Measurements from ENCODE around the gene KLK11.
A peak's percentile ranks its signal among the peaks of the same experiment; 100 is the strongest.

KLK11 gene

DNA sequence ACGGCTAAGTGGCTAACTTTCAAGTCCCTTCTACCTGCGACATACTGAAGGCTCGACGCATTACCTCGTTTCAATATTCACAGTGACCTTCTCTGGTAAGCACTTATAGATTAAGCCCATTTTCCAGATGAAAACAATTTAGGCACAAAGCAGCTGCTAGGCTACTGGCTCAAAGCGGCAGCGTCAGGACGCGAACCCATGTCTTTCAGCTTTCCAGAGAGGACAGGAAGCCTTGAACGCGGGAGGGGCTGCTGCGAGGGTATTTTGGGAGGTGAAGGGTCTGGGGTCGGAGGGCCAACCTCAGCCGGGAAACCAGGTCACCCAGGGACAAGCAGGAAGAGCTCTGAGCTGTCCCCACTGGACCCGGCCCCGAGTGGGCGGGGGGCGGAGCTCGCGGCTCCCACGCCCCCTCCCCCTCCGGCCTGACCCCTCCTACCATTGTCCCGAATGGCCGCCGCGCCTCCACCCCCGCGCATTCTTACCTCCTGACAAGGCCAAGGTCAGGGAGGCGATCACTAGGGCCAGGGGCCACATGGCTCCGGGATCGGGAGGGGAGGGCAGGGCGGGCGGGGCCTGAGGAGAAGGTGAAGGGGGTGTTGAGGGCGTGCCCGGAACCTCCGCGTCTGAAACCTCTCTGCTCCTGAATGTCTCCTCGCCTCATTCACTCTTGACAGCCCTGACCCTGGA is 38.3 kb upstream of the KLK11 start, which contains the start of gene KLK13:
TSS of gene KLK13 (minus strand) at position 559 of the 687 bp plus-strand sequence. CDS start at position 534, 25 bp downstream.
- TF ChIP-seq, protein P1, sequence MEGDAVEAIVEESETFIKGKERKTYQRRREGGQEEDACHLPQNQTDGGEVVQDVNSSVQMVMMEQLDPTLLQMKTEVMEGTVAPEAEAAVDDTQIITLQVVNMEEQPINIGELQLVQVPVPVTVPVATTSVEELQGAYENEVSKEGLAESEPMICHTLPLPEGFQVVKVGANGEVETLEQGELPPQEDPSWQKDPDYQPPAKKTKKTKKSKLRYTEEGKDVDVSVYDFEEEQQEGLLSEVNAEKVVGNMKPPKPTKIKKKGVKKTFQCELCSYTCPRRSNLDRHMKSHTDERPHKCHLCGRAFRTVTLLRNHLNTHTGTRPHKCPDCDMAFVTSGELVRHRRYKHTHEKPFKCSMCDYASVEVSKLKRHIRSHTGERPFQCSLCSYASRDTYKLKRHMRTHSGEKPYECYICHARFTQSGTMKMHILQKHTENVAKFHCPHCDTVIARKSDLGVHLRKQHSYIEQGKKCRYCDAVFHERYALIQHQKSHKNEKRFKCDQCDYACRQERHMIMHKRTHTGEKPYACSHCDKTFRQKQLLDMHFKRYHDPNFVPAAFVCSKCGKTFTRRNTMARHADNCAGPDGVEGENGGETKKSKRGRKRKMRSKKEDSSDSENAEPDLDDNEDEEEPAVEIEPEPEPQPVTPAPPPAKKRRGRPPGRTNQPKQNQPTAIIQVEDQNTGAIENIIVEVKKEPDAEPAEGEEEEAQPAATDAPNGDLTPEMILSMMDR (IDR thresholded peaks at IDR 0.05; ENCODE audit: low read depth, low read length) = no peak
- peak; percentile 2 to 19 for DNase-seq (ENCODE audit: low read depth in 2 of 2)
- peak within 1 kb of the TSS in 1 of 2 donors; percentile 22 for H3K4me3 ChIP-seq (replicated peaks in 1 of 2; ENCODE audit: low read depth in 2 of 2, low read length in 2 of 2)

DNA sequence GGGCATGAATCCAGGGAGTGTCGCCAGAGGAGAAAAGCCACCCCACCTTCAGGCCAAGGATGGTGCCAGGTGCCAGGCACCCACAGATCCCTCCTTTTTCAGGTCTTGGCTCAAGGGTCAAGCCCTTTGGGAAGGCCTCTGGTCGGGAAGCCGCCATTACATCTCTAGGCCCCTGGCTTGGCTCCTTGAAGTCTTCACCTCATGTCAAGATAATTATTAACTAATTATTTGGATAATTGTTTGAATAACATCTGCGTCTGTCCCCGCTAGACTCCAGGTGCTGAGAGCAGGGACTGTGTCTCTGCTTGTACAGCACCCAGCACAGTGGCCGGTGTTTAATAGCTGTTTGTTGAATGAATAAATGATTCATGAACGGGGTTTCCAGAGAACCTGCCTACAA is 37.2 kb upstream of the KLK11 start:
- no peak overlapping the region for H3K4me3 ChIP-seq (replicated peaks in 1 of 2; ENCODE audit: low read depth in 2 of 2, low read length in 2 of 2)
- TF ChIP-seq, protein P1 (IDR thresholded peaks at IDR 0.05; ENCODE audit: low read depth, low read length) = no peak
- DNase-seq (ENCODE audit: low read depth in 2 of 2) = no peak

GRCh38 chr19:51060973-51061372 is 34.6 kb upstream of the KLK11 start:
- H3K4me3 ChIP-seq (replicated peaks in 1 of 2; ENCODE audit: low read depth in 2 of 2, low read length in 2 of 2) = no peak overlapping the region
- no peak for DNase-seq (ENCODE audit: low read depth in 2 of 2)
- TF ChIP-seq, protein P1 (IDR thresholded peaks at IDR 0.05; ENCODE audit: low read depth, low read length) = no peak

- DNase-seq (ENCODE audit: low read depth in 2 of 2) = no peak
- no peak overlapping the region for H3K4me3 ChIP-seq (replicated peaks in 1 of 2; ENCODE audit: low read depth in 2 of 2, low read length in 2 of 2)
- TF ChIP-seq, protein P1 (IDR thresholded peaks at IDR 0.05; ENCODE audit: low read depth, low read length) = no peak
Observed at GRCh38 chr19:51060336-51060735, 33.9 kb upstream of the KLK11 start.

- no peak for DNase-seq (ENCODE audit: low read depth in 2 of 2)
- no peak overlapping the region for H3K4me3 ChIP-seq (replicated peaks in 1 of 2; ENCODE audit: low read depth in 2 of 2, low read length in 2 of 2)
- TF ChIP-seq, protein P1 (IDR thresholded peaks at IDR 0.05; ENCODE audit: low read depth, low read length) = no peak
Observed at GRCh38 chr19:51059715-51060114, 33.3 kb upstream of the KLK11 start.

DNA sequence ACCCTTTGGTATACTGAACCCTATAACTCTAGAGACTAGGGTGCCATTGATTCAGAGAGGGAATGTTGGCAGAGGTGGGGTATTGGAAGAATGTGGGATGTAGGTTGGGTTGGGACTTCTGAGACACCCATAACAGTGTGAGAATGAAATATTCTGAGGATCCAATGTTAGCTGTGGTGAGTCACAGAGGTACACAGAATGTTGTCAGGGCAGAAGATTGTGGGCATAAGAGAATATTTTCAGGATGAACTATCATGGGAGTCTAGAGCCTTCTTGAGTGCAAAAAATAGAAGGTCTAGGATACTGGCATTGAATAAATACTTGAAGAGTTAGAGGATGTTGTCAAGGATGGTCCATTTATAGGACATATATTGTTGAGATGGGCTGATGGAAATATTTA is 29.4 kb upstream of the KLK11 start:
- TF ChIP-seq, protein P1 (IDR thresholded peaks at IDR 0.05; ENCODE audit: low read depth, low read length) = no peak
- H3K4me3 ChIP-seq (replicated peaks in 1 of 2; ENCODE audit: low read depth in 2 of 2, low read length in 2 of 2) = no peak overlapping the region
- DNase-seq (ENCODE audit: low read depth in 2 of 2) = no peak

DNA sequence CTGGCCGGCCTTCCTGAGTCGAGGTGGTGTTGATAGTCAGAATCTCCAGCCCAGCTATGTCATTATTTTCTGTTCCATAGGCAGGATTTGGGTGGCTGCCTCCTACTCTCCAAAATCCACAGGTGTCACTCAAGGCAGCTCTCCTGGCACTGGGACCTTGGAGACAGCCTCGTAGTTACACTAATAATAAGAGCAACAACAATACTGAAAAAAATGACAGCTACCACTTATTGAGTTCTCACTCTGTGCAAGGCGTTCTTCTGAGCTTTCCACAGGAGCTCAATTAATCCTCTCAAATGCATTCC is 20.6 kb upstream of the KLK11 start:
- no peak overlapping the region for H3K4me3 ChIP-seq (replicated peaks in 1 of 2; ENCODE audit: low read depth in 2 of 2, low read length in 2 of 2)
- DNase-seq (ENCODE audit: low read depth in 2 of 2) = no peak
- TF ChIP-seq, protein P1 (IDR thresholded peaks at IDR 0.05; ENCODE audit: low read depth, low read length) = no peak
